NCI-H748 (cell line): ENCODE data around the gene CMTM8.
"Not testable (repeated sequence)": the region's sequence is repeated elsewhere in the genome, so short reads cannot be mapped to it uniquely, and the experiment has no call there.

Experiments
- DNase-seq: peaks from one replicate; lab custom pipeline; 2025; ENCODE audit not compliant: unreplicated experiment; lab: John Stamatoyannopoulos, UW

Gene CMTM8

GRCh38 chr3:32373276-32373675 is 134.8 kb downstream of the CMTM8 start:
- DNase-seq = peak; percentile 54

- no peak for DNase-seq
Observed at GRCh38 chr3:32373844-32374243, 135.4 kb downstream of the CMTM8 start.

GRCh38 chr3:32374788-32375595 is 136.5 kb downstream of the CMTM8 start:
- peak; percentile 61 for DNase-seq

GRCh38 chr3:32375596-32375930 is 137.1 kb downstream of the CMTM8 start:
- no peak for DNase-seq

GRCh38 chr3:32376115-32376514 is 137.6 kb downstream of the CMTM8 start:
- DNase-seq = no peak

- DNase-seq = no peak
Observed at GRCh38 chr3:32379831-32380500, 141.5 kb downstream of the CMTM8 start.

- DNase-seq = peak; percentile 61
Observed at GRCh38 chr3:32381922-32382321, 143.4 kb downstream of the CMTM8 start.

GRCh38 chr3:32383136-32383711 is 144.7 kb downstream of the CMTM8 start:
- no peak for DNase-seq

GRCh38 chr3:32384938-32385337 is 146.5 kb downstream of the CMTM8 start:
- peak; percentile 28 for DNase-seq

GRCh38 chr3:32387512-32387911 is 149.0 kb downstream of the CMTM8 start:
- DNase-seq = no peak

- not testable (repeated sequence) for DNase-seq
Observed at GRCh38 chr3:32389577-32389976, 151.1 kb downstream of the CMTM8 start.

GRCh38 chr3:32391643-32392535 is 153.4 kb downstream of the CMTM8 start, which contains the start of gene CMTM7:
TSS of gene CMTM7 (plus strand) at chr3:32391853. CDS start at chr3:32391907, 54 bp downstream.
- DNase-seq = peak; percentile 48

- peak; percentile 22 for DNase-seq
Observed at GRCh38 chr3:32392536-32393302, 154.2 kb downstream of the CMTM8 start.

- DNase-seq = no peak
Observed at GRCh38 chr3:32395496-32395895, 157.0 kb downstream of the CMTM8 start.

GRCh38 chr3:32397941-32398340 is 159.5 kb downstream of the CMTM8 start:
- no peak for DNase-seq

GRCh38 chr3:32398531-32398930 is 160.1 kb downstream of the CMTM8 start:
- no peak for DNase-seq

- peak; percentile 53 for DNase-seq
Observed at GRCh38 chr3:32399030-32399620, 160.6 kb downstream of the CMTM8 start.

GRCh38 chr3:32401126-32401525 is 162.6 kb downstream of the CMTM8 start:
- DNase-seq = no peak

- peak; percentile 90 for DNase-seq
Observed at GRCh38 chr3:32401556-32402081, 163.1 kb downstream of the CMTM8 start.

GRCh38 chr3:32403663-32404062 is 165.2 kb downstream of the CMTM8 start:
- peak; percentile 72 for DNase-seq
